Measurements from ENCODE around the gene SUGP2. TPM values are rescaled to one million over a fixed set of nuclear protein-coding genes. Genes with fewer than 3 reads are reported as not detected.

SUGP2 gene
- total and polyA plus RNA-seq, 9 of the 15 experiments (the other 6 are each of a cell fraction or from before 2014, with no cell fraction given), result 13.1 to 101 (median 63.1) TPM

DNA sequence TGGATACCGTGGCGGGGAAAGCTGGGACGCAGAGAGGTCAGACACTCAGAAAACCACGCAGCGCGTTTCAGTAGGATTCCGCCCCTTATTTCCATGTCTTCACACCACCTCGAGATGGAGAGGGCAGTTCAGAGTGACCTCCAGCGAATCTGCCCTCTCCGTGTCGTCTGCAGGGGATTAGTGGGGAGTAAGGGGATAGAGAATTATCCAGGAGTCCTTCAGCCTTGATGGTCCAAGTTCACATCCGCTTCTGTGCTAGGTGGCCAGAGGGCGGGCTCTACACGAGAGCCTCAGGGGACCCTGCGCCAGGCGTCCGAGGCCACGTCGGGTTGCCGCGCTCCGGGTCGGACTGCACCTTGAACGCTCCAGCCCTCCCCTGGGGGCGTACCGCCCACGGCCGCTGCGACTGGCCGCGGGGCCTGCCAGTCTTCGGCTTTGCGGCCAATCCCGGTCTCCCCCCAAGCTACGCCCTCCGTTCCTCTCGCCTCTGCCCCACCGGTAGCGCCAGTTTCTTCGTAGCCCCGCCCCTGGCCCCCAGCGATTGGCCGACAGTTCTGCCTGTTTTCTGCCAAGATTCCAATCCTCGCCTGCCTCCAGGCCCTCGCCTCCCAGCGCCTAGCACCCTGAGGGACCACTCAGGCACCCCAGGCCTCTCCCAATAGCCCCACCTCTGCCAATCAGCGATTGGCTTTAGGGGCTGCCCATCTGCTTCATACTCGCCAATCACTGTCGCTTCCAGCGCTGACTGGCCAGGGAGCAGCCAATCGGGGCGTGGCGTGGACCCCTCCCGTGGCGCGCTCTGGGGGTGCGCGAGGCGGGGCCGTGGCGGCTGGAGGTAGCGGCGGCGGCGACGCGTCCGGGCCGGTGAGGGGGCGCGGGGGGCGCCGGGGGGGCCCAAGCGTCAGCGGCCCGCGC lies 30.1 kb upstream of the SUGP2 start, which contains the start of gene SLC25A42 (continued):
- TF ChIP-seq, protein P1, sequence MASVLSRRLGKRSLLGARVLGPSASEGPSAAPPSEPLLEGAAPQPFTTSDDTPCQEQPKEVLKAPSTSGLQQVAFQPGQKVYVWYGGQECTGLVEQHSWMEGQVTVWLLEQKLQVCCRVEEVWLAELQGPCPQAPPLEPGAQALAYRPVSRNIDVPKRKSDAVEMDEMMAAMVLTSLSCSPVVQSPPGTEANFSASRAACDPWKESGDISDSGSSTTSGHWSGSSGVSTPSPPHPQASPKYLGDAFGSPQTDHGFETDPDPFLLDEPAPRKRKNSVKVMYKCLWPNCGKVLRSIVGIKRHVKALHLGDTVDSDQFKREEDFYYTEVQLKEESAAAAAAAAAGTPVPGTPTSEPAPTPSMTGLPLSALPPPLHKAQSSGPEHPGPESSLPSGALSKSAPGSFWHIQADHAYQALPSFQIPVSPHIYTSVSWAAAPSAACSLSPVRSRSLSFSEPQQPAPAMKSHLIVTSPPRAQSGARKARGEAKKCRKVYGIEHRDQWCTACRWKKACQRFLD (CRISPR knock-in tag; IDR thresholded peaks at IDR 0.05), result no peak
- TF ChIP-seq ZNF589 (CRISPR knock-in tag; IDR thresholded peaks at IDR 0.05; ENCODE audit: low read depth), result 0 out of 2 replicates have a peak, but pooled peaks have one; percentile 42
- TF ChIP-seq SIN3A (IDR thresholded peaks at IDR 0.05; ENCODE audit: borderline replicate concordance in 2 of 2, control insufficient read depth in 1 of 2, low read depth in 2 of 2, low read length in 2 of 2), result no peak
- TF ChIP-seq, protein P2, sequence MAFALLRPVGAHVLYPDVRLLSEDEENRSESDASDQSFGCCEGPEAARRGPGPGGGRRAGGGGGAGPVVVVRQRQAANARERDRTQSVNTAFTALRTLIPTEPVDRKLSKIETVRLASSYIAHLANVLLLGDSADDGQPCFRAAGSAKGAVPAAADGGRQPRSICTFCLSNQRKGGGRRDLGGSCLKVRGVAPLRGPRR (CRISPR knock-in tag; IDR thresholded peaks at IDR 0.05), result no peak
- TF ChIP-seq TCFL5 (CRISPR knock-in tag; conservative IDR thresholded peaks at IDR 0.05), result no peak
- TF ChIP-seq, protein P3, sequence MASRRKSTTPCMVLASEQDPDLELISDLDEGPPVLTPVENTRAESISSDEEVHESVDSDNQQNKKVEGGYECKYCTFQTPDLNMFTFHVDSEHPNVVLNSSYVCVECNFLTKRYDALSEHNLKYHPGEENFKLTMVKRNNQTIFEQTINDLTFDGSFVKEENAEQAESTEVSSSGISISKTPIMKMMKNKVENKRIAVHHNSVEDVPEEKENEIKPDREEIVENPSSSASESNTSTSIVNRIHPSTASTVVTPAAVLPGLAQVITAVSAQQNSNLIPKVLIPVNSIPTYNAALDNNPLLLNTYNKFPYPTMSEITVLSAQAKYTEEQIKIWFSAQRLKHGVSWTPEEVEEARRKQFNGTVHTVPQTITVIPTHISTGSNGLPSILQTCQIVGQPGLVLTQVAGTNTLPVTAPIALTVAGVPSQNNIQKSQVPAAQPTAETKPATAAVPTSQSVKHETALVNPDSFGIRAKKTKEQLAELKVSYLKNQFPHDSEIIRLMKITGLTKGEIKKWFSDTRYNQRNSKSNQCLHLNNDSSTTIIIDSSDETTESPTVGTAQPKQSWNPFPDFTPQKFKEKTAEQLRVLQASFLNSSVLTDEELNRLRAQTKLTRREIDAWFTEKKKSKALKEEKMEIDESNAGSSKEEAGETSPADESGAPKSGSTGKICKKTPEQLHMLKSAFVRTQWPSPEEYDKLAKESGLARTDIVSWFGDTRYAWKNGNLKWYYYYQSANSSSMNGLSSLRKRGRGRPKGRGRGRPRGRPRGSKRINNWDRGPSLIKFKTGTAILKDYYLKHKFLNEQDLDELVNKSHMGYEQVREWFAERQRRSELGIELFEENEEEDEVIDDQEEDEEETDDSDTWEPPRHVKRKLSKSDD (conservative IDR thresholded peaks at IDR 0.05; ENCODE audit: low read length), result no peak
- TF ChIP-seq SP2 (IDR thresholded peaks at IDR 0.05; ENCODE audit: extremely low read depth, low read depth, low read length, poor library complexity, severe bottlenecking), result peak; percentile 80
- TF ChIP-seq ZNF583 (CRISPR knock-in tag; IDR thresholded peaks at IDR 0.05), result no peak
- TF ChIP-seq CHD4 (IDR thresholded peaks at IDR 0.05; ENCODE audit: insufficient read depth, insufficient replicate concordance, low read depth, low read length, poor library complexity, severe bottlenecking), result no peak
- TF ChIP-seq RBBP5 (IDR thresholded peaks at IDR 0.05; ENCODE audit: borderline replicate concordance, insufficient read depth, low read length, poor library complexity, severe bottlenecking), result no peak
- TF ChIP-seq, protein P4, sequence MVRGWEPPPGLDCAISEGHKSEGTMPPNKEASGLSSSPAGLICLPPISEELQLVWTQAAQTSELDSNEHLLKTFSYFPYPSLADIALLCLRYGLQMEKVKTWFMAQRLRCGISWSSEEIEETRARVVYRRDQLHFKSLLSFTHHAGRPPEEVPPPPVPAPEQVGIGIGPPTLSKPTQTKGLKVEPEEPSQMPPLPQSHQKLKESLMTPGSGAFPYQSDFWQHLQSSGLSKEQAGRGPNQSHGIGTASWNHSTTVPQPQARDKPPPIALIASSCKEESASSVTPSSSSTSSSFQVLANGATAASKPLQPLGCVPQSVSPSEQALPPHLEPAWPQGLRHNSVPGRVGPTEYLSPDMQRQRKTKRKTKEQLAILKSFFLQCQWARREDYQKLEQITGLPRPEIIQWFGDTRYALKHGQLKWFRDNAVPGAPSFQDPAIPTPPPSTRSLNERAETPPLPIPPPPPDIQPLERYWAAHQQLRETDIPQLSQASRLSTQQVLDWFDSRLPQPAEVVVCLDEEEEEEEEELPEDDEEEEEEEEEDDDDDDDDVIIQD (CRISPR knock-in tag; IDR thresholded peaks at IDR 0.05), result no peak
- TF ChIP-seq STAG1 (CRISPR knock-in tag; IDR thresholded peaks at IDR 0.05; ENCODE audit: borderline replicate concordance), result no peak
- TF ChIP-seq NCOA4 (IDR thresholded peaks at IDR 0.05; ENCODE audit: partially characterized antibody), result no peak
- TF ChIP-seq ZNF253 (CRISPR knock-in tag; conservative IDR thresholded peaks at IDR 0.05), result no peak
- no peak for TF ChIP-seq EWSR1 (IDR thresholded peaks at IDR 0.05; ENCODE audit: borderline replicate concordance, low read depth, partially characterized antibody)
- no peak for TF ChIP-seq CHD1 (IDR thresholded peaks at IDR 0.05; ENCODE audit: low read length)
- TF ChIP-seq, protein P5, sequence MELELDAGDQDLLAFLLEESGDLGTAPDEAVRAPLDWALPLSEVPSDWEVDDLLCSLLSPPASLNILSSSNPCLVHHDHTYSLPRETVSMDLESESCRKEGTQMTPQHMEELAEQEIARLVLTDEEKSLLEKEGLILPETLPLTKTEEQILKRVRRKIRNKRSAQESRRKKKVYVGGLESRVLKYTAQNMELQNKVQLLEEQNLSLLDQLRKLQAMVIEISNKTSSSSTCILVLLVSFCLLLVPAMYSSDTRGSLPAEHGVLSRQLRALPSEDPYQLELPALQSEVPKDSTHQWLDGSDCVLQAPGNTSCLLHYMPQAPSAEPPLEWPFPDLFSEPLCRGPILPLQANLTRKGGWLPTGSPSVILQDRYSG (tag; conservative IDR thresholded peaks at IDR 0.05; ENCODE audit: low read depth), result no peak

Data from K562 (cell line).